Bronchial epithelial cell (primary cell): ENCODE results near the gene TMEM135. TPM values are rescaled to one million over a fixed set of nuclear protein-coding genes. Genes with fewer than 3 reads are reported as not detected.
A peak's percentile ranks its signal among the peaks of the same experiment; 100 is the strongest.
"Not testable (repeated sequence)": the region's sequence is repeated elsewhere in the genome, so short reads cannot be mapped to it uniquely, and the experiment has no call there.

Source experiments
- DNase-seq: peaks from one replicate; pipeline ENCODE4 v3.0.0-alpha.2; 2010; ENCODE audit warnings: low read depth
- FAIRE-seq: peaks from 2 replicates; lab custom pipeline; 2011; peaks lifted over from hg19 to GRCh38; lab: Jason Lieb, UNC
- H3K27me3 ChIP-seq: 2 replicates; pipeline ENCODE4 v1.5.1; 2011; ENCODE audit warnings: low read length; ENCODE audit not compliant: control insufficient read depth, insufficient read depth
- H3K36me3 ChIP-seq: 2 replicates; pipeline ENCODE4 v1.5.1; 2011; ENCODE audit warnings: low read length; ENCODE audit not compliant: control insufficient read depth, insufficient read depth
- H3K4me3 ChIP-seq: 2 replicates; pipeline ENCODE4 v1.5.1; 2011; ENCODE audit warnings: mild to moderate bottlenecking, low read depth, low read length, control low read depth
- CTCF ChIP-seq: IDR thresholded peaks from 2 replicates; pipeline ENCODE4 v1.5.1; 2011; ENCODE audit warnings: mild to moderate bottlenecking, moderate library complexity, low read length, control low read depth, inconsistent platforms; ENCODE audit not compliant: insufficient read depth, severe bottlenecking
- total RNA-seq: library from RNA; depleted of rRNA; stranded (reverse); fragments of >200 nt; gene quantifications from 2 replicates; pipeline ENCODE4 v1.2.1, GENCODE V29; 2014

The TMEM135 gene
- total RNA-seq, 1 donor from 2014 or later, result 6.8 TPM

DNA sequence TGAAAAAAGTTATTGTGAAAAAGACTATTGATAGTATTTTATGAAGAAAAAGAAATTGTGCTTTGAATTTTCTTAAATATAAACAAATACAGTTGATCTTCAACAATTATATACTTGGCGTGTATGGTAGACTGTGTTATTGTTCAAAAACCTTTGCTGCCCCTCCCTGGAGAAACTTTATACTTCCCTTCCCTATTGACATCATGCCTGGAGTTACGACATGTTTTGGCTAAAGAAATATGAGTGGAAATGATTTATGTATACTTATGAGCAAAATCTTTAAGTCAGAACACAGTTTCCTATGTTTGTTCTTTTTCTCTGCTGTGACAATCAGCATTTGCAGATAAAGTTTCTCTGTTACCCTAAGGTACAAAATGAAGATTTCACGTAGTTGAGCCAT is 243.8 kb downstream of the TMEM135 start:
- no peaks in the 10 kb centered on the region for H3K36me3 ChIP-seq
- no peaks in the 10 kb centered on the region for H3K27me3 ChIP-seq
- TF ChIP-seq CTCF, result peak; percentile 17
- FAIRE-seq (no peak), DNase-seq (peak; percentile 77)
- no peak overlapping the region for H3K4me3 ChIP-seq

DNA sequence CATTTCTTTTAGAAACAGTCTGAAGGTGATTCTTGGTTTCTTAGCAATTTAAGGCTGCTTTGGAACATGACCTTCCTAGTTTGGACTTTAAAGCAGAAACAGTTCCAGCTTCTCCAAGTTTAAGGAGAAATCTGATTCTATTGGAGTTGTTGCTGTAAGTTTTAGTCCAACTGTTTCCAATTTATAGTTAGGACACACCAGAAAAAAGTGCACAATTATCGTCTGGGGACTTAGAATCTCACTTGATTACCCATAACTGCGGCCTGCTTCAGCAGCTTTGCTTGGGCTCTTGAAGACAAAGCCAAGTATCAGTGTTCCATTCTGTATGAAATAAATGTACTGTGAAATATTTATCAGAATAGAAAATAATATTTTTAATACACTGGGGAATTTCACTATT is 246.6 kb downstream of the TMEM135 start:
- DNase-seq, result no peak
- no peaks in the 10 kb centered on the region for H3K36me3 ChIP-seq
- no peak for TF ChIP-seq CTCF
- FAIRE-seq, result no peak
- H3K4me3 ChIP-seq, result no peak overlapping the region
- no peaks in the 10 kb centered on the region for H3K27me3 ChIP-seq

DNA sequence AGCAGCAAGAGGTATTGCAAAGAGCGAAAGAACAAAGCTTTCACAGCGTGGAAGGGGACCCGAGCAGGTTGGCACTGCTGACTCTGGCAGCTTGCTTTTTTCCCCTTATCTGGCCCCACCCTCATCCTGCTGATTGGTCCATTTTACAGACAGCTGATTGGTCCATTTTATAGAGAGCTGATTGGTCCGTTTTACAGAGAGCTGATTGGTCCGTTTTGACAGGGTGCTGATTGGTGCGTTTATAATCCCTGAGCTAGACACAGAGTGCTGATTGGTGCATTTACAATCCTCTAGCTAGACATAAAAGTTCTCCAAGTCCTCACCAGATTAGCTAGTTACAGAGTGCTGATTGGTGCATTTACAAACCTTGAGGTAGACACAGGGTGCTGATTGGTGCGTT is 247.9 kb downstream of the TMEM135 start:
- FAIRE-seq, H3K4me3 ChIP-seq, H3K27me3 ChIP-seq, DNase-seq, H3K36me3 ChIP-seq: not testable (repeated sequence)

GRCh38 chr11:87286338-87286737 is 248.6 kb downstream of the TMEM135 start:
- FAIRE-seq, result no peak
- Histone ChIP-seq H3K36me3 (no peaks in the 10 kb centered on the region), H3K27me3 (no peaks in the 10 kb centered on the region), H3K4me3 (no peak overlapping the region)
- DNase-seq, result no peak
- no peak for TF ChIP-seq CTCF

DNA sequence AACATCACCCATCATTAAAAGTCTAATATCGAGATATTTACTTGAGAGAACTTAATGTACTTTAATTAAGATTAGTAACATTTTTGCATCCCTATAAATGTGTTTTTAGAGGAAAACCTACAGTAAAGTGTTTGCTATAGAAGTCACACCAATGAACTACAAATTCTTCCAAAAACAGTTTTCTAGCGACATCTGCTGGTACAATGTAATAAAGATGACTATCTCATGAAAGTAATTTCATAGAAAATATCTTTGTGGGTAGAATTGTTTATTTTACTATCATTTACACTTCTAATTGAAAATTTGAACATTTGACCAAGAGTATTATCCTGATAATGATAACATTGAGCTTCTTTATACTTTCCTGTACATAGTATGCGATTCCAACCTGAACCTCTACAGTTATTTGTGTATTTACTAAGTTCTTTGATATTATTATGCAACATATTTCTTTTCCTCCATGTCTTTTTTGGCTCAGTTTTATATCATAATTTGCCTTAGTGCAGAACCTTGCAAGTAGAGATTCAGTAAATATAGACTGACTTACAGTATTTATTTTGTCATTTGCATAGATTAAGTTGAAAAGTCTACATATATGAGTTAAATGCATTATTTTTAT is 252.7 kb downstream of the TMEM135 start:
- H3K4me3 ChIP-seq, result no peak overlapping the region
- no peaks in the 10 kb centered on the region for H3K27me3 ChIP-seq
- FAIRE-seq, result no peak
- DNase-seq, result peak; percentile 58
- no peaks in the 10 kb centered on the region for H3K36me3 ChIP-seq
- TF ChIP-seq CTCF, result peak; percentile 29

DNA sequence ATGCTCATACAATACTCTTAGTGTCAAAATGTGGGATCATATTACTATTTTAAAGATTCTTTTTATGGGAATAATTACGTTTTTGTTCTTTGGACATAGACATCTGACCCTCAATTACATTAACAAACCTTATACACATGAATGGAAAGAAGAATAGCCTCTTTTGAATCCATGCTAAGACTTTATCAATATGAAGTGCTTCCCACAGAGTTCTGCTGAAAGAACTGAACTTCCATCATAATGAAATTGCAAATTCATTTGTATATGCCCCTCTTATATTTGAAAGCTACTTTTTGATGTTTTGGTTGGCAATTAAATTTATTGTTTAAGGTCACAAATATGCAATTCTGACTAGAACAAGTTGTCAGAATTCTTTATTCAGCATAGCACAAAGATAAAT is 254.9 kb downstream of the TMEM135 start:
- H3K4me3 ChIP-seq, result no peak overlapping the region
- H3K27me3 ChIP-seq, result no peaks in the 10 kb centered on the region
- DNase-seq, result no peak
- no peaks in the 10 kb centered on the region for H3K36me3 ChIP-seq
- no peak for FAIRE-seq
- TF ChIP-seq CTCF, result no peak
